GM12892 (cell line): ENCODE results near the gene ATXN10.

Experiments used
- POLR2A ChIP-seq: IDR thresholded peaks from 2 replicates; pipeline ENCODE4 v1.6.1; 2011; ENCODE audit warnings: low read depth, low read length, control low read depth
- POLR2AphosphoS5 ChIP-seq: IDR thresholded peaks from 2 replicates; pipeline ENCODE4 v1.6.1; 2011; ENCODE audit warnings: low read depth, low read length, control low read depth

DNA sequence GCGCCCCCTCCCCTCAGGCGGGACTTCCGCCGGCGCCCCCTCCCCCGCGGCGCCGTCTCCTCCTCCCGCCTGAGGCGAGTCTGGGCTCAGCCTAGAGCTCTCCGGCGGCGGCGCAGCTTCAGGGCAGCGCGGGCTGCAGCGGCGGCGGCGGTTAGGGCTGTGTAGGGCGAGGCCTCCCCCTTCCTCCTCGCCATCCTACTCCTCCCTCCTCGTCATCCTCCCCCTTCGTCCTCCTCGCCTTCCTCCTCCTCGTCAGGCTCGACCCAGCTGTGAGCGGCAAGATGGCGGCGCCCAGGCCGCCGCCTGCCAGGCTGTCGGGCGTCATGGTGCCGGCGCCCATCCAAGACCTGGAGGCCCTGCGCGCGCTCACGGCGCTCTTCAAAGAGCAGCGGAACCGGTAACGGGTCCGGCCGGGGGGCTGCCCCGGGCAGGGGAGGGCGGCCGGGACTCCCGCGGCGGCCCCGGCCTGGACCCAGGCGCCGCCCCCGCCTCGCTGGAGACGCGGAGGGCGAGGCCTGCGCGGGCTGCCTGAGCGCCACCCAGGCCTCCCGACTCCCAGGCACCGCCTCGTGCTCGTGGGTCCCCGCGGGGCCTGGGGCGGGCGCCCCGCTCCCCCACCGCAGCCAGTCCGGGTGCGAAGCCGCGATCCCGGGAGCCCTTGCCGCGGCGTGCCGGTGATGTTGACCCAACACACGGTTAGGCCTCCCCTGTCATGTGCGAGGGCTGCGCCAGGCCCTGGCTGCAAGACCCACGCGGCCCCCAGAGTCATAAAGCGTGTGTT, at the start of gene ATXN10:
- TF ChIP-seq POLR2A: peak; percentile 61
- no peak; the same call in 1 of the 2 replicates for TF ChIP-seq POLR2AphosphoS5
